Retinal pigment epithelial cell (primary cell): Measurements from ENCODE around the gene SMAD4.

ENCODE experiments used
- DNase-seq: peaks from one replicate; pipeline ENCODE4 v3.0.0-alpha.2; 2010; ENCODE audit warnings: low read depth
- H3K4me3 ChIP-seq: 2 replicates; pipeline ENCODE4 v1.5.1; 2011; ENCODE audit warnings: mild to moderate bottlenecking, low read length, control low read depth, moderate library complexity
- CTCF ChIP-seq: conservative IDR thresholded peaks from 2 replicates; pipeline ENCODE4 v1.5.1; 2011; ENCODE audit warnings: low read depth, low read length, control low read depth, inconsistent platforms

Gene SMAD4

GRCh38 chr18:51051105-51051712, 21.2 kb downstream of the SMAD4 start:
- no peak overlapping the region for H3K4me3 ChIP-seq
- peak; percentile 95 for TF ChIP-seq CTCF
- DNase-seq = no peak

- TF ChIP-seq CTCF = no peak
- H3K4me3 ChIP-seq = no peak overlapping the region
- no peak for DNase-seq
Observed at GRCh38 chr18:51053814-51054213, 23.8 kb downstream of the SMAD4 start.

- no peak for DNase-seq
- H3K4me3 ChIP-seq = no peak overlapping the region
- TF ChIP-seq CTCF = no peak
Observed at GRCh38 chr18:51054764-51055163, 24.8 kb downstream of the SMAD4 start.

GRCh38 chr18:51059969-51060368, 30.0 kb downstream of the SMAD4 start:
- no peak overlapping the region for H3K4me3 ChIP-seq
- TF ChIP-seq CTCF = no peak
- DNase-seq = no peak

- H3K4me3 ChIP-seq = no peak overlapping the region
- no peak for TF ChIP-seq CTCF
Observed at GRCh38 chr18:51064256-51064655, 34.2 kb downstream of the SMAD4 start.

GRCh38 chr18:51066273-51066672, 36.3 kb downstream of the SMAD4 start:
- DNase-seq = peak; percentile 29
- no peak for TF ChIP-seq CTCF
- no peak overlapping the region for H3K4me3 ChIP-seq

More at GRCh38 chr18:51064256-51064655, 34.2 kb downstream of the SMAD4 start:
- DNase-seq = no peak

GRCh38 chr18:51068105-51068504, 38.1 kb downstream of the SMAD4 start:
- no peak for DNase-seq

More at GRCh38 chr18:51068105-51068504, 38.1 kb downstream of the SMAD4 start:
- TF ChIP-seq CTCF = no peak
- no peak overlapping the region for H3K4me3 ChIP-seq
